ENCODE results near the gene CCL1.

Gene CCL1

GRCh38 chr17:34406226-34406625 is 43.2 kb upstream of the CCL1 start:
- Histone ChIP-seq H3K4me3 (replicated peaks; ENCODE audit: low read depth, low read length) (no peak overlapping the region), H3K27me3 (replicated peaks; ENCODE audit: control insufficient read depth, insufficient read depth, low read length) (peaks cover 4% of the 10 kb centered on the region; the same call in 1 of the 2 replicates), H3K36me3 (ENCODE audit: control insufficient read depth, insufficient read depth, low read length) (no peaks in the 10 kb centered on the region)
- TF ChIP-seq CTCF (IDR thresholded peaks at IDR 0.05; ENCODE audit: insufficient read depth, low read length, poor library complexity, severe bottlenecking): no peak
- no peak for DNase-seq (ENCODE audit: extremely low read depth, insufficient read length)

GRCh38 chr17:34403006-34403405 is 40.0 kb upstream of the CCL1 start:
- no peak overlapping the region for H3K4me3 ChIP-seq (replicated peaks; ENCODE audit: low read depth, low read length)
- no peak for DNase-seq (ENCODE audit: extremely low read depth, insufficient read length)
- 0 out of 2 replicates have a peak, but pooled peaks cover under 1% of the 10 kb centered on the region for H3K27me3 ChIP-seq (replicated peaks; ENCODE audit: control insufficient read depth, insufficient read depth, low read length)
- H3K36me3 ChIP-seq (ENCODE audit: control insufficient read depth, insufficient read depth, low read length): no peaks in the 10 kb centered on the region
- no peak for TF ChIP-seq CTCF (IDR thresholded peaks at IDR 0.05; ENCODE audit: insufficient read depth, low read length, poor library complexity, severe bottlenecking)

GRCh38 chr17:34401165-34401564 is 38.1 kb upstream of the CCL1 start:
- no peaks in the 10 kb centered on the region for H3K36me3 ChIP-seq (ENCODE audit: control insufficient read depth, insufficient read depth, low read length)
- H3K4me3 ChIP-seq (replicated peaks; ENCODE audit: low read depth, low read length): no peak overlapping the region
- H3K27me3 ChIP-seq (replicated peaks; ENCODE audit: control insufficient read depth, insufficient read depth, low read length): peaks cover 1% of the 10 kb centered on the region; the same call in 1 of the 2 replicates
- TF ChIP-seq CTCF (IDR thresholded peaks at IDR 0.05; ENCODE audit: insufficient read depth, low read length, poor library complexity, severe bottlenecking): no peak
- no peak for DNase-seq (ENCODE audit: extremely low read depth, insufficient read length)

GRCh38 chr17:34400301-34400931 is 37.4 kb upstream of the CCL1 start:
- DNase-seq (ENCODE audit: extremely low read depth, insufficient read length): no peak
- Histone ChIP-seq H3K4me3 (replicated peaks; ENCODE audit: low read depth, low read length) (no peak overlapping the region), H3K36me3 (ENCODE audit: control insufficient read depth, insufficient read depth, low read length) (no peaks in the 10 kb centered on the region), H3K27me3 (replicated peaks; ENCODE audit: control insufficient read depth, insufficient read depth, low read length) (peaks cover 1% of the 10 kb centered on the region; the same call in 1 of the 2 replicates)
- TF ChIP-seq CTCF (IDR thresholded peaks at IDR 0.05; ENCODE audit: insufficient read depth, low read length, poor library complexity, severe bottlenecking): no peak

GRCh38 chr17:34399725-34400124 is 36.7 kb upstream of the CCL1 start:
- DNase-seq (ENCODE audit: extremely low read depth, insufficient read length): no peak
- Histone ChIP-seq H3K27me3 (replicated peaks; ENCODE audit: control insufficient read depth, insufficient read depth, low read length) (peaks cover 1% of the 10 kb centered on the region; the same call in 1 of the 2 replicates), H3K4me3 (replicated peaks; ENCODE audit: low read depth, low read length) (no peak overlapping the region), H3K36me3 (ENCODE audit: control insufficient read depth, insufficient read depth, low read length) (no peaks in the 10 kb centered on the region)
- no peak for TF ChIP-seq CTCF (IDR thresholded peaks at IDR 0.05; ENCODE audit: insufficient read depth, low read length, poor library complexity, severe bottlenecking)

DNA sequence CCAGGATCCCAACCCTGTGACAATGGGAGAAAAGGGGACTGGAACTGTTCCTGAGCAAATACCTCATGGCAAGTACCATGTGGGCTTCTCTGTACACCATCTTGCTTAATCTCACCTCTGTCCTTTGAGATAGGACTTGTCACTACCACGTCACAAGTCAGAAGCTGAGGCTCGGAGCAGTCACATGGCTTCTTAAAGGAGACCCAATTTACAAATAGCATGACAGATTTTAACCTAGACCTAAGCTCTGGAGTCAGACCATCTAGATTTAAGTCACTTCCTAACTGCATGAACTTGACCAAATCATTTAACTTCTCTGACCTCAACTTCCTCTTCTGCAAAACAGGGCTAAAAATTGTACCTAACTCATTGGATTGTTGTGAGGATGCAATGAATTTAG is 36.0 kb upstream of the CCL1 start:
- H3K27me3 ChIP-seq (replicated peaks; ENCODE audit: control insufficient read depth, insufficient read depth, low read length): peaks cover 1% of the 10 kb centered on the region; the same call in 1 of the 2 replicates
- H3K36me3 ChIP-seq (ENCODE audit: control insufficient read depth, insufficient read depth, low read length): no peaks in the 10 kb centered on the region
- DNase-seq (ENCODE audit: extremely low read depth, insufficient read length): no peak
- no peak overlapping the region for H3K4me3 ChIP-seq (replicated peaks; ENCODE audit: low read depth, low read length)
- TF ChIP-seq CTCF (IDR thresholded peaks at IDR 0.05; ENCODE audit: insufficient read depth, low read length, poor library complexity, severe bottlenecking): no peak
